ENCODE data around the gene VCPKMT.

VCPKMT gene

GRCh38 chr14:50116181-50116956 is at the start of gene VCPKMT:
Gene VCPKMT (minus strand): TSS chr14:50116572. CDS start chr14:50116552, 20 bp downstream.
- TF ChIP-seq, protein P1, sequence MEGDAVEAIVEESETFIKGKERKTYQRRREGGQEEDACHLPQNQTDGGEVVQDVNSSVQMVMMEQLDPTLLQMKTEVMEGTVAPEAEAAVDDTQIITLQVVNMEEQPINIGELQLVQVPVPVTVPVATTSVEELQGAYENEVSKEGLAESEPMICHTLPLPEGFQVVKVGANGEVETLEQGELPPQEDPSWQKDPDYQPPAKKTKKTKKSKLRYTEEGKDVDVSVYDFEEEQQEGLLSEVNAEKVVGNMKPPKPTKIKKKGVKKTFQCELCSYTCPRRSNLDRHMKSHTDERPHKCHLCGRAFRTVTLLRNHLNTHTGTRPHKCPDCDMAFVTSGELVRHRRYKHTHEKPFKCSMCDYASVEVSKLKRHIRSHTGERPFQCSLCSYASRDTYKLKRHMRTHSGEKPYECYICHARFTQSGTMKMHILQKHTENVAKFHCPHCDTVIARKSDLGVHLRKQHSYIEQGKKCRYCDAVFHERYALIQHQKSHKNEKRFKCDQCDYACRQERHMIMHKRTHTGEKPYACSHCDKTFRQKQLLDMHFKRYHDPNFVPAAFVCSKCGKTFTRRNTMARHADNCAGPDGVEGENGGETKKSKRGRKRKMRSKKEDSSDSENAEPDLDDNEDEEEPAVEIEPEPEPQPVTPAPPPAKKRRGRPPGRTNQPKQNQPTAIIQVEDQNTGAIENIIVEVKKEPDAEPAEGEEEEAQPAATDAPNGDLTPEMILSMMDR (IDR thresholded peaks at IDR 0.05; ENCODE audit: low read depth, low read length): no peak
- H3K4me3 ChIP-seq (ENCODE audit: low read depth, low read length): peak within 1 kb of the TSS; percentile 94
- in situ Hi-C loops (cut with HindIII; ENCODE audit: low sequenced_read_pairs): no loop called here
- peak; percentile 93 for DNase-seq (ENCODE audit: low read depth, low spot score)

DNA sequence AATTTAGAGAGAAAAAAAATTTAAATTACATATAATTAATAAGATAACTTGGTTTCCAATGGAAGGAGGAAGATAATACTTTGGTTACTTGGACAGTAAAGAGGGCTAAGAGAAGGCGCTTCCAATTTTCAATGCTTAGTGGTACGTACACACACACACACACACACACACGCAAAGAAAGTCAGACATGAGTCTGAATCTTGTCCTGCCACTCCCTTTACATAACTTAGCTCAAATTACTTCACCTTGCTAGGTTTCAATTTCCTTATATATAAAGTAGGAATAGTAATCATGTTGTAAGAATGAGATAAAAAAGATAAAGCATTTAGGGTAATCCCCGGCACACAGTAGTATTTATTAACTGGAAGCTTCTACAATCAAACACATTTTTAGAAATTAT is 39.7 kb upstream of the VCPKMT start:
- in situ Hi-C loops (cut with HindIII; ENCODE audit: low sequenced_read_pairs): no loop called here
- TF ChIP-seq, protein P1 (IDR thresholded peaks at IDR 0.05; ENCODE audit: low read depth, low read length): no peak
- DNase-seq (ENCODE audit: low read depth, low spot score): no peak
- no peak overlapping the region for H3K4me3 ChIP-seq (ENCODE audit: low read depth, low read length)

- TF ChIP-seq, protein P1 (IDR thresholded peaks at IDR 0.05; ENCODE audit: low read depth, low read length): no peak
- DNase-seq (ENCODE audit: low read depth, low spot score): no peak
These were observed 32.4 kb upstream of the VCPKMT start for GRCh38 chr14:50148799-50149198.

GRCh38 chr14:50139192-50139591 is 22.8 kb upstream of the VCPKMT start:
- DNase-seq (ENCODE audit: low read depth, low spot score): peak; percentile 43
- in situ Hi-C loops (cut with HindIII; ENCODE audit: low sequenced_read_pairs): no loop called here
- H3K4me3 ChIP-seq (ENCODE audit: low read depth, low read length): no peak overlapping the region
- TF ChIP-seq, protein P1 (IDR thresholded peaks at IDR 0.05; ENCODE audit: low read depth, low read length): no peak

More at GRCh38 chr14:50148799-50149198, 32.4 kb upstream of the VCPKMT start:
- H3K4me3 ChIP-seq (ENCODE audit: low read depth, low read length): no peak overlapping the region
- in situ Hi-C loops (cut with HindIII; ENCODE audit: low sequenced_read_pairs): no loop called here

DNA sequence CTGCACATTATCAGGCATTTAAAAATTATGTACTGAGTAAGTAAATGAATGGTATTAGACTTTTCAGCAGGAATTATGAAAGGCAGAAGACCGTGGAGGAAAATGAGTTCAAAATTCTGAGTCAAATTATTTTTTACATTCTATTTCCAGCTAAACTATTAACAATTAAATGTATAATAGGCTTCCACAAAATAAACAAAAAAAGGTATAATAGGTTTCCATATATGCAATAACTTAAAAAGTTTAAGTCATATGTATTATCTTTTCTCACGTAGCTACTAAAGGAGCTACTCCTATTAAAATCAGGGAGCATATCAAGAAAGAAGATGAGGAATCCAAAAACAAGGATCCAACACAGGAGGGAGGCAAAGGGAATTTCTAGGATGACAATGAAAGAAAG is 11.4 kb upstream of the VCPKMT start:
- no peak overlapping the region for H3K4me3 ChIP-seq (ENCODE audit: low read depth, low read length)
- in situ Hi-C loops (cut with HindIII; ENCODE audit: low sequenced_read_pairs): no loop called here
- DNase-seq (ENCODE audit: low read depth, low spot score): no peak
- TF ChIP-seq, protein P1 (IDR thresholded peaks at IDR 0.05; ENCODE audit: low read depth, low read length): no peak

DNA sequence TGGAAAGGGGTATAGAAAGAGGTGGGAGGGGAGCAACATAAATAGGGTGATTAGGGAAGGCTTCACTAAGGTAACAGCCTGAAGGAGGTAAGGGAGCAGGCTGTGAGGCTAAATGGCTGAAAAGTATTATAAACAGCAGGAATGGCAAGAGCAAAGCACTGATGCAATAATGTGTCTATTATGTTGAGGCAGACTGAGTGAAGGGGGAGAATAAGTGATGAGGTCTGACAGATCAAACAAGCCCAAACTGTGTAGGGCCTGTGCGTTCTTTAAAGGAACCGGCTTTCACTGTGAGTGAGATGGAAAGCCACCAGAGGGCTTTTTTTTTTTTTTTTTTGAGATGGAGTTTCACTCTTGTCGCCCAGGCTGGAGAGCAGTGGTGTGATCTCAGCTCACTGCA is 6.7 kb upstream of the VCPKMT start:
- TF ChIP-seq, protein P1 (IDR thresholded peaks at IDR 0.05; ENCODE audit: low read depth, low read length): no peak
- DNase-seq (ENCODE audit: low read depth, low spot score): no peak
- H3K4me3 ChIP-seq (ENCODE audit: low read depth, low read length): no peak overlapping the region
- in situ Hi-C loops (cut with HindIII; ENCODE audit: low sequenced_read_pairs): no loop called here

Measured in astrocyte of the spinal cord (primary cell).